Measurements from ENCODE around the gene FHOD3.

GRCh38 chr18:36481935-36482334 lies 184.4 kb downstream of the FHOD3 start:
- TF ChIP-seq POLR2A (IDR thresholded peaks at IDR 0.05) (no peak), CTCF (IDR thresholded peaks at IDR 0.05) (no peak), EP300 (IDR thresholded peaks at IDR 0.05) (no peak)
